ENCODE data around the gene GUSB. TPM values are rescaled to one million over a fixed set of nuclear protein-coding genes. Genes with fewer than 3 reads are reported as not detected.

GUSB gene
- total and polyA plus RNA-seq, 2 of the 8 experiments (the other 6 are each of a cell fraction or from before 2014, with no cell fraction given) = 43.6 to 71.3 TPM

GRCh38 chr7:65955718-65956117 is 26.3 kb downstream of the GUSB start:
- no peak overlapping the region for H4K8ac ChIP-seq (ENCODE audit: extremely low read depth, insufficient read depth, low read length)
- H4K5ac ChIP-seq (ENCODE audit: insufficient read length, low read depth, low read length) = no peak overlapping the region
- no peaks in the 10 kb centered on the region for H3K27me3 ChIP-seq (replicated peaks in 1 of 4; ENCODE audit: control insufficient read depth in 3 of 4, extremely low read depth in 1 of 4, insufficient read depth in 3 of 4, low read length in 3 of 4)
- no peak overlapping the region for H3K23ac ChIP-seq (ENCODE audit: insufficient read length)
- no peak overlapping the region for H2BK120ac ChIP-seq (replicated peaks; ENCODE audit: low read depth, low read length)
- no peak overlapping the region for H4K91ac ChIP-seq (replicated peaks; ENCODE audit: insufficient read length, low read length)
- no peaks in the 10 kb centered on the region for H3K79me2 ChIP-seq (ENCODE audit: control insufficient read depth in 1 of 2, insufficient read depth in 2 of 2, low read length in 2 of 2)
- H4K20me1 ChIP-seq (replicated peaks in 1 of 2; ENCODE audit: control insufficient read depth in 1 of 2, insufficient read depth in 2 of 2, low read length in 2 of 2) = peaks cover 2 to 3% of the 10 kb centered on the region in 2 experiments
- no peak overlapping the region for H3K14ac ChIP-seq (ENCODE audit: insufficient read length)
- H3K36me3 ChIP-seq (ENCODE audit: control insufficient read depth in 2 of 4, insufficient read depth in 4 of 4, low read length in 3 of 4) = peaks cover 12 to 28% (median 19%) of the 10 kb centered on the region in 4 experiments; a peak in 6 of 8 replicates
- H2BK20ac ChIP-seq (ENCODE audit: low read length) = no peak overlapping the region
- H2BK15ac ChIP-seq (ENCODE audit: low read length) = no peak overlapping the region
- no peak overlapping the region for H3K56ac ChIP-seq (replicated peaks; ENCODE audit: insufficient read length, low read depth, low read length)
- no peak overlapping the region for H3K4ac ChIP-seq (replicated peaks; ENCODE audit: insufficient read length, low read depth, low read length)
- H3K23me2 ChIP-seq (ENCODE audit: low read depth, low read length) = no peaks in the 10 kb centered on the region
- no peaks in the 10 kb centered on the region for H3K4me1 ChIP-seq (replicated peaks in 1 of 4; ENCODE audit: control insufficient read depth in 3 of 4, insufficient read depth in 4 of 4, low read length in 3 of 4)
- H2AK5ac ChIP-seq (ENCODE audit: low read depth, low read length) = no peak overlapping the region
- no peak overlapping the region for H2AFZ ChIP-seq (ENCODE audit: low read length)
- H2BK5ac ChIP-seq (ENCODE audit: low read depth, low read length) = no peak overlapping the region
- H3K9me3 ChIP-seq (ENCODE audit: insufficient read depth in 2 of 2, low read depth in 1 of 2, low read length in 1 of 2) = no peaks in the 10 kb centered on the region
- ChIA-PET CTCF (ENCODE audit: partially characterized antibody) (no interaction called here), POLR2A (ENCODE audit: partially characterized antibody) (interaction anchor here (1.0 to 1.6 kb wide), 2 partner anchors 13 to 15 kb away, joined by 3 to 4 read pairs; no protein-coding TSS in a partner anchor)
- H2BK12ac ChIP-seq (ENCODE audit: low read depth, low read length) = no peak overlapping the region
- H3K79me1 ChIP-seq (ENCODE audit: low read depth, low read length) = no peaks in the 10 kb centered on the region
- DNase-seq (ENCODE audit: low read depth in 1 of 2, low spot score in 2 of 2) (no peak), FAIRE-seq (no peak)
- H3K9ac ChIP-seq (replicated peaks in 1 of 4; ENCODE audit: extremely low read depth in 1 of 4, low read depth in 3 of 4, low read length in 3 of 4) = no peak overlapping the region
- no peak overlapping the region for H3K18ac ChIP-seq (ENCODE audit: extremely low read depth, low read length)
- WGBS, 2 experiments (ENCODE audit: extremely low coverage in 1 of 2, insufficient coverage in 1 of 2, insufficient read length in 1 of 2, insufficient replicate concordance in 2 of 2, low coverage in 1 of 2, low lambda C conversion rate in 2 of 2, missing lambda C conversion rate in 1 of 2) = 90% methylated on average over 4 of the region's 4 CpGs; no CpG with 5 or more reads in 1 of the 2 experiments
- H3K4me2 ChIP-seq (ENCODE audit: insufficient read depth in 1 of 2, low read depth in 2 of 2, low read length in 2 of 2) = no peak overlapping the region
- H3K4me3 ChIP-seq (ENCODE audit: extremely low read depth in 1 of 4, insufficient read depth in 2 of 4, low read depth in 3 of 4, low read length in 4 of 4) = no peak overlapping the region
- no peak overlapping the region for H3K27ac ChIP-seq (ENCODE audit: low read depth, low read length)
- TF ChIP-seq ATF2 (IDR thresholded peaks at IDR 0.05; ENCODE audit: low read length) (no peak), JUND (IDR thresholded peaks at IDR 0.05; ENCODE audit: low read length) (no peak), CBX8 (IDR thresholded peaks at IDR 0.05; ENCODE audit: borderline replicate concordance, low read depth, low read length) (no peak), GABPA (IDR thresholded peaks at IDR 0.05; ENCODE audit: borderline replicate concordance, insufficient read depth, low read length) (no peak), TCF12 (IDR thresholded peaks at IDR 0.05; ENCODE audit: low read depth, low read length) (no peak), KDM5A (IDR thresholded peaks at IDR 0.05; ENCODE audit: low read length) (no peak), CHD2 (IDR thresholded peaks at IDR 0.05; ENCODE audit: low read length) (no peak), POLR2AphosphoS5 (IDR thresholded peaks at IDR 0.05; ENCODE audit: low read depth, low read length) (no peak), KDM1A (IDR thresholded peaks at IDR 0.05; ENCODE audit: borderline replicate concordance, low read length) (no peak), SIN3A (conservative IDR thresholded peaks at IDR 0.05 in 1 of 2, IDR thresholded peaks at IDR 0.05 in 1 of 2; ENCODE audit: low read depth in 1 of 2, low read length in 2 of 2) (no peak), SP1 (IDR thresholded peaks at IDR 0.05; ENCODE audit: low read depth, low read length) (no peak), SAP30 (IDR thresholded peaks at IDR 0.05; ENCODE audit: insufficient read depth, insufficient replicate concordance, low read length) (no peak), BCL11A (IDR thresholded peaks at IDR 0.05; ENCODE audit: low read depth in 2 of 2, low read length in 2 of 2) (no peak), POLR2A (IDR thresholded peaks at IDR 0.05; ENCODE audit: control extremely low read depth in 1 of 2, low read depth in 2 of 2, low read length in 2 of 2) (no peak)

All from H1 (cell line).